ENCODE data around the gene CROCC2. TPM values are rescaled to one million over a fixed set of nuclear protein-coding genes. Genes with fewer than 3 reads are reported as not detected.

CROCC2 gene
- total RNA-seq, 1 donor from 2014 or later: not detected

DNA sequence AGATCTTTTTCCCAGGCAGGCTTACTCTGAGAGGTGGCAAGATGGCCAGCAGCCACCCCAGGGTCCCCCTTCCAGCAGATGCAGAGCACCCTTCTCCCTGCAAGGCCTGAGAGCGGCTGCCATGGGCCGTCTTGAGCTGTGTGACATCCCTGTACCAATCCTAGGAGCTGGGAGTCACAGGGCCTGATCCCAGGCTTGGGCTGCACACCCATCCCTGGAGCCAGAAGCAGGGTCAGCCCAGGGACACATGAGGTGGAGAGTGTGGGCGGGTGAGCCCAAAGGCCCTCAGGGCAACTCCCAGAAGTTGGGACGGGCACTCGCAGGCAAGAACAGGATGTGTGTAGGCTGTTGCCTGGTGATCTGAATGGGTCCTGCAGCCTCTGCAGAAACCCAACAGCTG is 40.5 kb downstream of the CROCC2 start:
- intact Hi-C loops (cut with DNase I): no loop called here
- ATAC-seq: no peak
- DNase-seq (ENCODE audit: missing footprints): peak; percentile 50

DNA sequence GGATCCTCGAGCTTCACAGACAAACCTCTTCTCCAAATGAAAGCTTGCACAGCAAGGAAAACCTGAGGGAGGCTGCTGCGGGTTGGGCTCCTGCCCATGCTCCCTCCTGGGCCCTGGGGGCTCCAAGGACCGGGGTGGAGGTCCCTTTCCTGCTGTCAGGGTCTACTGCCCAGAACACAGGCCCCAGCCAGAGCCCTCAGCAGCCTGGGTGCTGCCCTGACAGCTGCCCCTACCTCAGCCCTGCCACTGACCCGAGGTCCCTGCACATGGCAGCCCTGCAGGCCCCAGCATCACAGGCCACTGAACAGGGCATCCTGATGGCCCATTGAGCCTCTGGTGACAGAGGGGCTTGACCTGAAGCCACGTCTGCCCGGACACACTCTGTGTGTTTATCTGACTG is 41.0 kb downstream of the CROCC2 start:
- DNase-seq (ENCODE audit: missing footprints) (peak; percentile 21), ATAC-seq (no peak)
- intact Hi-C loops (cut with DNase I): no loop called here

- peak; percentile 53 for DNase-seq (ENCODE audit: missing footprints)
- ATAC-seq: no peak
- intact Hi-C loops (cut with DNase I): no loop called here
These were observed 41.5 kb downstream of the CROCC2 start for GRCh38 chr2:240947607-240948006.

- DNase-seq (ENCODE audit: missing footprints): no peak
- no peak for ATAC-seq
These were observed 42.0 kb downstream of the CROCC2 start for GRCh38 chr2:240948086-240948485.

GRCh38 chr2:240948905-240949790 is 43.0 kb downstream of the CROCC2 start:
- DNase-seq (ENCODE audit: missing footprints): peak; percentile 63
- no peak for ATAC-seq
- intact Hi-C loops (cut with DNase I): no loop called here

More at GRCh38 chr2:240948086-240948485, 42.0 kb downstream of the CROCC2 start:
- intact Hi-C loops (cut with DNase I): no loop called here

DNA sequence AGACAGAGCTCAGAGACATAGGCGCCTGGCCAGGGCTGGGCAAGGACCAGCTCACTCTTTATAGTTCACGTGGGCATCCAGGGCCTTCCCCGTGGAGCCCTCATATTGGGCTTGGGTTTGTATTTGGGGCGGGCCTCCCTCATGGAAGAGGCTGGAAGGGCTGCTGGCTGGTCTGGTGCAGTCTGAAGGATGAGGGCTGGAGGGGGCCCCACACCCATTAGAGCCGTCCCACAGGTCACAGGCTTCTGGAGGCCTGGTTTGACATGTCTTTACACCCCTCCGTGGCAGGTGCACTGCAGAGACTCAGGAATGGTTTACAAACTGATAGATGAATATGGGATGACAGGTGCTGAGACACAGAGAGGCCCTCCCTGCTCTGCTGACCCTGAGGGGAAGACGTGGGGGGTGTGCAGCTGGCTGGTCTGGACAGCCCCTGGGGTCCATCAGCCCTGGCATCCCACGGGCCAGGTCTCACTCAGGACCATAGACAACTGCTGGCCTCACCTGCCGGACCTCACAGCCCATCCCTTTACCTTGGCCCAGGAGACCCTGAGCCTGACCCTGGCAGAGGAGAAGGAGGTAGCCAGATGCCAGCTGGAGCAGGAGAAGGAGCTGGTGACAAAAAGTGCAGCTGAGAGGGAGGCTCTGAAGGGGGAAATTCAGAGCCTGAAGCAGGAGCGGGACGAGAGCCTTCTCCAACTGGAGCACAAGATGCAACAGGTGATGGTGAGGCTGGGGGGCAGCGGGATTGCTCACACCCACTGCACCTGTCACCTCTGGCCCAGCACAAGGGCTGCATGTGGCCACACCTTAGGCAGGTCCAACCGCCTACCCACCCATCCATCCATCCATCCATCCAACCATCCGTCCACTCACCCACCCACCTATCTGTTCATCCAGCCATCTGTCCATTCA is 43.9 kb downstream of the CROCC2 start:
- ATAC-seq (no peak), DNase-seq (ENCODE audit: missing footprints) (peak; percentile 44)
- intact Hi-C loops (cut with DNase I): no loop called here

DNA sequence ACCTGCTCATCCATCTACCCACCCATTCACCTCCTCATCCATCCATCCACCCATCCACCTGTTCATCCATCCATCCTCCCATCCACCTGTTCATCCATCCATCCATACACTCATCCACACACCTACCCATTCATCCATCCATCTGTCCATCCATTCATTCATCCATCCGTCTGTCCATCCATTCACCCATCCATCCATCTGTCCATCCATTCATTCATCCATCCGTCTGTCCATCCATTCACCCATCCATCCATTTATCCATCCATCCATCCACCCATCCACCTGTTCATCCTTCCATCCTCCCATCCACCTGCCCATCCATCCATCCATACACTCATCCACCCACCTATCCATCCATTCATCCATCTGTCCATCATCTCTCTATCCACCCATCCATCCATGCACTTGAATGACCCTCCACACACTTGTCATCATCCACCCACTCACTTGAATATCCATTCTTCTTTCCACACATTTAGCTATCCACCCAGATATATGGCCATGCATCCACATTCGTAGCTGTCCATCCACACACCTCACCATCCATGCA is 45.0 kb downstream of the CROCC2 start:
- DNase-seq (ENCODE audit: missing footprints) (no peak), ATAC-seq (no peak)
- intact Hi-C loops (cut with DNase I): no loop called here

DNA sequence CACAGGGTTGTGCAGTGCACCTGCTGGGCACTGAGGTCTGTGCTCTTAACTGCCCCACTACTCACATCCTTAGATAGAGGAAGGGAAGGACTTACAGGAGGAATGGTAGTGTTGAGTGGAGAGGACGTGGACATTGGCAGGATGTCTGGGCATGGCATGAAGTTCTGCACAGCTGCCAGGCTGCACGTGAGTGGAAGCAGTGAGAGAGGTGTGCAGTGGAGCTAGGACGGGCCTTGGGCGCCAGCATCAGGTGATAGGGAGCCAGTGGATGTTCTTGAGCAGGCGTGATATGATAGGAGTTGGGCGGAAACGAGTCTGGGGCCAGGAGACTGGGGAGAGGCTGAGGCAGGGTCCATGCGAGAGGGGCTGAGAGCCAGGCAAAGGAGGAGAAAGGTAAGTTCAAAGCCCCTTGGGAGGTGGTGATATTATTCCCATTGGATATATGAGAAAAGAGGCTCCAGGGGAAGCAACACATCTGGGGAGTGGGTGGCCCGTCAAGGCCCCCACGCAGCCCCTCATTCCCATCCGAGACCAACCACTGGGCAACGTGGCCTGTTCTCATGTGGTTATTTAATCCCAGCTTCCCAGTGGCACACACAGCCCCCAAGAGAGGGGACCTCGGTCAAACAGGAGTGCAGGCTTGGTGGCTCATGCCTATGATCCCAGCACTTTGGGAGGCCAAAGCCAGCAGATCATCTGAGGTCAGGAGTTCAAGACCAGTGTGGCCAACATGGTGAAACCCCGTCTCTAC is 46.5 kb downstream of the CROCC2 start:
- intact Hi-C loops (cut with DNase I): no loop called here
- DNase-seq (ENCODE audit: missing footprints): peak; percentile 69
- peak; percentile 87 for ATAC-seq

DNA sequence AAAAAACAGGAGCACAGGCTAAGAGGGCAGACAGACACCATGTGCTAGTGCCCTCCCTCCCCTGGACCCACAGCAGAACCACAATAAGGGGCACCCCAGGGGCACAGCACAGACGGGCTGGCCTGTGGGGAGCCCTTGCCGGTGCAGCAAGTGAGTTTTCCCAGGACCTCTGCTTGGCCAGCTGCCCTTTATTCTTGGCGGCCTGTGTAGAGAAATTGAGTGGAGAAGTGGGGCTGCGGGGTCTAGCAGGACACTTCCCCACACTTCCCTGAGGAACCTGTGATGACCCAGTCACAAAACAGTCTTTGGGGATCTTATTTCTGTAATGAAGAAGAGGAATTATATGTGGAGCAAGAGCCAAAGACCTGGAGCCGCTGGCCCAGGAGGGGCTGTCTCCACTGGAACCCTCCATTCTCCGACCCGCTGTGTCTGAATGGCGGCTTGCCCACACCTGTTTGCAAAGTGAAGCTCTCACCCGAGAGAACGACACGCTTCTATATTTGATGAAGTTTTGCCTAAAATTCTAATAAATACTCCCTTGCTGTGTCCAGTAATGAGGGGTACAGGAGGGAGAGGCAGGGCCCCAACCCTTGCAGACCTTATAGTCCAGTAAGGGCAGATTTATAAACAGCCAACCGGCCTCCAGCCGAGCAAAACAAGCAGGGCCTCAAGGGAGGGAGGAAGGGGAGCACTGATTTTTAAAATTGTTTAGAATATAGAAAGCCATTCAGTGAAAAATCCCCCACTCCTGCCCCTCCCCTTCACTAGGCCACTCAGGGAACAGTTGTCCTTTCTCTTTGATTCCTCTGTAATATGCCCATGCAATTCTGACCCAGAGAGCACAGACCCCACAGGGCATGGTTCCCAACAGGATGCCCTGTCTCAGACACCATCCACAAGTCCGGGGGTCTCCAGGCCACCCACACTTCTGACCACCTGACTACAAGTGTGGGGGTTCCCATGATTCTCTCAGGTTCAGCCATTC is 47.6 kb downstream of the CROCC2 start:
- intact Hi-C loops (cut with DNase I): no loop called here
- DNase-seq (ENCODE audit: missing footprints) (peak; percentile 45), ATAC-seq (no peak)

GRCh38 chr2:240954436-240955305 is 48.5 kb downstream of the CROCC2 start:
- intact Hi-C loops (cut with DNase I): no loop called here
- ATAC-seq: no peak
- DNase-seq (ENCODE audit: missing footprints): no peak

- no peak for DNase-seq (ENCODE audit: missing footprints)
- ATAC-seq: no peak
- intact Hi-C loops (cut with DNase I): no loop called here
These were observed 49.4 kb downstream of the CROCC2 start for GRCh38 chr2:240955306-240956170.

DNA sequence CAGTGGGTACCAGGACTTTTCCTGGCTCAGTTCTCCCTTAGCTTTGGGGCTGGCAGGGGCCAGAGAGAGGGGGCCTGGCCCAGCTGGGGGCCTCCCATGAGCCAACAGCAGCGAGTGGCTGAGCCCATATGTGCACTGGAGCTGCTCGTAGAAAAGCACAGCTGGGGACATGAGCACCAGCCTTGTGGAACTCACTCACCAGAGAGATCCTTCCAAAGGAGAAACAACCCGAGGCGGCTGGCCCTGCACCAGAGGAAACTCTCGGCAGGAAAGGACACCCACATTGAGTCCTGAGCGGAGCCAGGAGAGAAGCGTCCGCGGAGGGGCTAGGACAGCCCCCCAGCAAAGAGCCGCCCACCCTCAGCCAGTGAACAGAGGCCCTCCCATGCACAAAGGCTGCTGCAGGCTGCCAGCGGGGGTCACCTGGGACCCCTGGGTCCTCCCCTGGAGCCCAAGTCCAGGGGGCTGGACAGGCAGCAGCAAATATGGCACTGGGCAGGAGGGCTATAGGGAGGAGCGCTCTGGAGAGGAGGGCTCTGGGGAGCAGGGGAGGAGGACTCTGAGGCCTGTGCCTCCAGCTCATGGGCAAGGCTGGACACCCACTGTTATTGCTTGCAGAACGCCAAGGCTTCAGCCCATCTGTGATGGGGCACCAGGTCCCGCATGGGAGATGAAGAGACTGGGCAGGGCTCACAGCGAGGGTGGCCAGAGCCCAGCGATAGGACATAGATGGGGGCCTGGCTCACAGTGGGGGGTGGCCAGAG is 50.2 kb downstream of the CROCC2 start:
- intact Hi-C loops (cut with DNase I): no loop called here
- DNase-seq (ENCODE audit: missing footprints) (no peak), ATAC-seq (no peak)

- intact Hi-C loops (cut with DNase I): no loop called here
- DNase-seq (ENCODE audit: missing footprints) (no peak), ATAC-seq (no peak)
These were observed 51.0 kb downstream of the CROCC2 start for GRCh38 chr2:240956935-240957655.

DNA sequence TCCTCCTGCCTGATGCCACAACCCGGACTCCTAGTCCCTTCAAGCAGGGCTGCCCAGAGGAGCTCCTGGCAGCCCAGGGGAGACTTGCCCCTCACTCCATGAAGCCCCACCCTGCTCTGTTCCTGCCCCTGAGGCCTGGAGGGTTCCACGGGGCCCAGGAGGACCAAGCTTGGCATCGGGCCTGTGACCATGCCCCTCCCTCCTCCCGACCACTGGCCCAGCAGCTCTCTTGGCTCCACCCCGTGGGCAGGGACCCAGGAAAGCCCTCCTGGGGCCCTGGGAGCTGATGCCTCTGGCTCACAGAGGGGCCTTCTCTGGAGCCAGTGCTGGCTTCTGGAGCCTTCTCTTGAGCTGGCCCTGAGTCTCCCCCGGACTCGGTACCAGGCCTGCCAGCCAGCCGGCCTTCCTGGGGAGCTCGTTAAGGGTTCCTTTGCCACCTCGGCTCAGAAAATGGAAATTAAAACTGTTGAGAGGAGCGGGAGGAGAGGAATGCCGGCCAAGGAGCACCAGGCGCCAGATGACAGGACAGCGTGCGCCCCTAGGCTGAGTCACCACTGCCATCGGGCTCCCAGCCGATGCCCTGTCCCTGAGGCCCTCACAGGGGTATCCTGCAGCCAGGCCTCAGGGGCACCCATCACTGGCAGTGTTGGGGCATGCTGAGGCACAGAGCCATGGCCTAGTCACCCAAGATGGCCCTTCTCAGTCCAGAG is 51.7 kb downstream of the CROCC2 start:
- intact Hi-C loops (cut with DNase I): no loop called here
- DNase-seq (ENCODE audit: missing footprints): no peak
- no peak for ATAC-seq

All from Right ventricle myocardium inferior (tissue), 1 donor.